WTC11 (cell line): ENCODE measurements around the gene ARHGAP28. TPM values are rescaled to one million over a fixed set of nuclear protein-coding genes. Genes with fewer than 3 reads are reported as not detected.
"Not testable (repeated sequence)": the region's sequence is repeated elsewhere in the genome, so short reads cannot be mapped to it uniquely, and the experiment has no call there.

Source experiments
- ATAC-seq: fragments of 200-7000 bp; cut with Tn5 transposase; 2 replicates; pipeline ENCODE4 v1.10.0; 2021; ENCODE audit warnings: mild to moderate bottlenecking, moderate library complexity
- CTCF ChIA-PET: fragments of 300-600 bp; sonication (Branson Sonifier 250); formaldehyde crosslinking; loops from one replicate; lab custom pipeline; 2021; ENCODE audit warnings: antibody characterized with exemption; lab: Charles Lee
- POLR2A ChIA-PET: fragments of 350-600 bp; sonication (Branson Sonifier 250); formaldehyde crosslinking; loops from one replicate; lab custom pipeline; 2021; ENCODE audit warnings: antibody characterized with exemption; lab: Charles Lee
- DNase-seq: peaks from one replicate; pipeline ENCODE4 v3.0.0; 2021; ENCODE audit warnings: low spot score
- H3K27ac Mint-ChIP-seq: 2 replicates; pipeline ENCODE4 v1.8.0; 2021; ENCODE audit warnings: mixed read lengths
- H3K27me3 Mint-ChIP-seq: 2 replicates; pipeline ENCODE4 v1.8.0; 2021; ENCODE audit warnings: low read depth, mild to moderate bottlenecking, moderate library complexity, mixed read lengths
- H3K36me3 Mint-ChIP-seq: 2 replicates; pipeline ENCODE4 v1.8.0; 2021; ENCODE audit warnings: mixed read lengths
- H3K4me1 Mint-ChIP-seq: 2 replicates; pipeline ENCODE4 v1.8.0; 2022; ENCODE audit warnings: mixed read lengths
- H3K4me3 Mint-ChIP-seq: 2 replicates; pipeline ENCODE4 v1.8.0; 2021; ENCODE audit warnings: mild to moderate bottlenecking, moderate library complexity, mixed read lengths
- H3K9me3 Mint-ChIP-seq: 2 replicates; pipeline ENCODE4 v1.8.0; 2021; ENCODE audit warnings: mixed read lengths
- ATF1 ChIP-seq: sonication (generic); formaldehyde crosslinking; IDR thresholded peaks from 2 replicates; pipeline ENCODE4 v1.8.1; 2023; ENCODE audit warnings: mild to moderate bottlenecking, moderate library complexity, missing genetic modification reagents
- ATF3 ChIP-seq: sonication (generic); formaldehyde crosslinking; conservative IDR thresholded peaks from 2 replicates; pipeline ENCODE4 v1.8.1; 2022; ENCODE audit warnings: mild to moderate bottlenecking, missing genetic modification reagents
- CREM ChIP-seq: sonication (generic); formaldehyde crosslinking; IDR thresholded peaks from 2 replicates; pipeline ENCODE4 v1.8.1; 2022; ENCODE audit warnings: mild to moderate bottlenecking, missing genetic modification reagents, moderate library complexity
- ELF4 ChIP-seq: sonication (generic); formaldehyde crosslinking; IDR thresholded peaks from 2 replicates; pipeline ENCODE4 v1.8.1; 2022; ENCODE audit warnings: low read depth, mild to moderate bottlenecking, moderate library complexity, missing genetic modification reagents
- ETV6 ChIP-seq: sonication (generic); formaldehyde crosslinking; IDR thresholded peaks from 2 replicates; pipeline ENCODE4 v1.8.1; 2022; ENCODE audit warnings: mild to moderate bottlenecking, missing genetic modification reagents
- GTF2I ChIP-seq: fragments of 250-450 bp; sonication (Bioruptor Pico); conservative IDR thresholded peaks from 2 replicates; pipeline ENCODE4 v1.4.0; 2021; ENCODE audit warnings: mild to moderate bottlenecking
- JUN ChIP-seq: sonication (generic); formaldehyde crosslinking; IDR thresholded peaks from 2 replicates; pipeline ENCODE4 v1.8.0; 2023; ENCODE audit warnings: mild to moderate bottlenecking, missing genetic modification reagents
- TCF7 ChIP-seq: sonication (generic); formaldehyde crosslinking; IDR thresholded peaks from 2 replicates; pipeline ENCODE4 v1.8.0; 2022; ENCODE audit warnings: mild to moderate bottlenecking, low read depth, missing genetic modification reagents, moderate library complexity
- TEAD4 ChIP-seq: sonication (generic); formaldehyde crosslinking; IDR thresholded peaks from 2 replicates; pipeline ENCODE4 v1.8.0; 2022; ENCODE audit warnings: mild to moderate bottlenecking, missing genetic modification reagents
- ZNF263 ChIP-seq: sonication (generic); formaldehyde crosslinking; IDR thresholded peaks from 2 replicates; pipeline ENCODE4 v1.8.1; 2022; ENCODE audit warnings: low read depth, mild to moderate bottlenecking, moderate library complexity, missing genetic modification reagents
- ZNF425 ChIP-seq: fragments of 250-450 bp; sonication (Bioruptor Pico); conservative IDR thresholded peaks from 2 replicates; pipeline ENCODE4 v1.9.0; 2021; ENCODE audit warnings: mild to moderate bottlenecking
- total RNA-seq: library from RNA; stranded (reverse); gene quantifications from 3 replicates; pipeline ENCODE4 v1.2.3, GENCODE V29; 2021
- TF ChIP-seq, protein P1 (sequence below): fragments of 250-450 bp; sonication (Bioruptor Pico); IDR thresholded peaks from 2 replicates; pipeline ENCODE4 v1.9.0; 2021; ENCODE audit warnings: mild to moderate bottlenecking
- TF ChIP-seq, protein P2 (sequence below): sonication (generic); formaldehyde crosslinking; IDR thresholded peaks from 2 replicates; pipeline ENCODE4 v1.8.1; 2022; ENCODE audit warnings: mild to moderate bottlenecking, missing genetic modification reagents, moderate library complexity, borderline replicate concordance
- TF ChIP-seq, protein P3 (sequence below): sonication (generic); formaldehyde crosslinking; IDR thresholded peaks from 2 replicates; pipeline ENCODE4 v1.8.1; 2023; ENCODE audit warnings: mild to moderate bottlenecking, missing genetic modification reagents, borderline replicate concordance
- TF ChIP-seq, protein P4 (sequence below): sonication (generic); formaldehyde crosslinking; IDR thresholded peaks from 2 replicates; pipeline ENCODE4 v1.8.1; 2023; ENCODE audit warnings: mild to moderate bottlenecking, missing genetic modification reagents
- TF ChIP-seq, protein P5 (sequence below): fragments of 200-600 bp; IDR thresholded peaks from 2 replicates; pipeline ENCODE4 v1.8.0; 2022; ENCODE audit warnings: antibody characterized with exemption

The ARHGAP28 gene
- total RNA-seq, 1 experiment from 2014 or later = 14.8 TPM

DNA sequence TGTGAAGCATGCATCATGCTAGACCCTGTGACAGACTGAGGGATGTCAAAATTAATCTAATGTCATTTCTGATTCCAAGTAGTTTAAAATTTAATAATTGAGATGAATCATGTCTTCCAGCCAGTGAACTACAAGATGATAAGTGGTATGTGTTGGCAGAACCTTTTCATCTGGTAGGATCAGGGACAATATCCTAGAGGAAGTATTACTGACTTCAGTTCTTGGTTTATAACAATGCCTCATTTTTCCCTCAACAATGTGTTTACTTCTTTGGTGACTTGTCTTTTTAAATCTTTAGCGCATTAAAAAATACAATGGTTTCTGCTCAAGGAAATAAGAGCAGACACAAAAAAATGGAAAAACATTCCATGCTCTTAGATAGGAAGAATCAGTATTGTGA is 69.4 kb downstream of the ARHGAP28 start (continued):
- TF ChIP-seq ATF3 (CRISPR knock-in tag) (no peak), ETV6 (CRISPR knock-in tag) (no peak), ZNF425 (CRISPR knock-in tag) (no peak)
- TF ChIP-seq, protein P1, sequence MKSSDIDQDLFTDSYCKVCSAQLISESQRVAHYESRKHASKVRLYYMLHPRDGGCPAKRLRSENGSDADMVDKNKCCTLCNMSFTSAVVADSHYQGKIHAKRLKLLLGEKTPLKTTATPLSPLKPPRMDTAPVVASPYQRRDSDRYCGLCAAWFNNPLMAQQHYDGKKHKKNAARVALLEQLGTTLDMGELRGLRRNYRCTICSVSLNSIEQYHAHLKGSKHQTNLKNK (CRISPR knock-in tag) = no peak

DNA sequence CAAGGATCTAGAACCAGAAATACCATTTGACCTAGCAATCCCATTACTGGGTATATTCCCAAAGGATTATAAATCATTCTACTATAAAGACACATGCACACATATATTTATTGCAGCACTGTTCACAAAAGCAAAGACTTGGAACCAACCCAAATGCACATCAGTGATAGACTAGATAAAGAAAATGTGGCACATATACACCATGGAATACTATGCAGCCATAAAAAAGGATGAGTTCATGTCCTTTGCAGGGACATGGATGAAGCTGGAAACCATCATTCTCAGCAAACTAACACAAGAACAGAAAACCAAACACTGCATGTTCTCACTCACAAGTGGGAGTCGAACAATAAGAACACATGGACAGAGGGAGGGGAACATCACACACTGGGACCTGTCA is 70.8 kb downstream of the ARHGAP28 start:
- Mint-ChIP-seq H3K9me3 (peaks cover 33% of the 10 kb centered on the region), H3K36me3 (peaks cover 16% of the 10 kb centered on the region)
- H3K4me3 Mint-ChIP-seq, POLR2A ChIA-PET, CTCF ChIA-PET, H3K27ac Mint-ChIP-seq, H3K4me1 Mint-ChIP-seq, DNase-seq, H3K27me3 Mint-ChIP-seq, ATAC-seq: not testable (repeated sequence)

GRCh38 chr18:6807515-6808257 is 78.2 kb downstream of the ARHGAP28 start:
- no peak overlapping the region for H3K4me3 Mint-ChIP-seq
- peaks cover 17% of the 10 kb centered on the region for H3K9me3 Mint-ChIP-seq
- H3K4me1 Mint-ChIP-seq = peaks cover 14% of the 10 kb centered on the region
- H3K27me3 Mint-ChIP-seq = no peaks in the 10 kb centered on the region
- CTCF ChIA-PET = interaction anchor here (0.9 kb wide), 1 partner anchor 264 kb away, joined by 3 read pairs; no protein-coding TSS in a partner anchor
- DNase-seq = no peak
- ATAC-seq = no peak
- POLR2A ChIA-PET = no interaction called here
- H3K27ac Mint-ChIP-seq = no peak overlapping the region
- peaks cover 11% of the 10 kb centered on the region for H3K36me3 Mint-ChIP-seq
- no peak for TF ChIP-seq TCF7 (CRISPR knock-in tag)
- TF ChIP-seq, protein P2, sequence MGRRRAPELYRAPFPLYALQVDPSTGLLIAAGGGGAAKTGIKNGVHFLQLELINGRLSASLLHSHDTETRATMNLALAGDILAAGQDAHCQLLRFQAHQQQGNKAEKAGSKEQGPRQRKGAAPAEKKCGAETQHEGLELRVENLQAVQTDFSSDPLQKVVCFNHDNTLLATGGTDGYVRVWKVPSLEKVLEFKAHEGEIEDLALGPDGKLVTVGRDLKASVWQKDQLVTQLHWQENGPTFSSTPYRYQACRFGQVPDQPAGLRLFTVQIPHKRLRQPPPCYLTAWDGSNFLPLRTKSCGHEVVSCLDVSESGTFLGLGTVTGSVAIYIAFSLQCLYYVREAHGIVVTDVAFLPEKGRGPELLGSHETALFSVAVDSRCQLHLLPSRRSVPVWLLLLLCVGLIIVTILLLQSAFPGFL (CRISPR knock-in tag) = no peak
- TF ChIP-seq, protein P3, sequence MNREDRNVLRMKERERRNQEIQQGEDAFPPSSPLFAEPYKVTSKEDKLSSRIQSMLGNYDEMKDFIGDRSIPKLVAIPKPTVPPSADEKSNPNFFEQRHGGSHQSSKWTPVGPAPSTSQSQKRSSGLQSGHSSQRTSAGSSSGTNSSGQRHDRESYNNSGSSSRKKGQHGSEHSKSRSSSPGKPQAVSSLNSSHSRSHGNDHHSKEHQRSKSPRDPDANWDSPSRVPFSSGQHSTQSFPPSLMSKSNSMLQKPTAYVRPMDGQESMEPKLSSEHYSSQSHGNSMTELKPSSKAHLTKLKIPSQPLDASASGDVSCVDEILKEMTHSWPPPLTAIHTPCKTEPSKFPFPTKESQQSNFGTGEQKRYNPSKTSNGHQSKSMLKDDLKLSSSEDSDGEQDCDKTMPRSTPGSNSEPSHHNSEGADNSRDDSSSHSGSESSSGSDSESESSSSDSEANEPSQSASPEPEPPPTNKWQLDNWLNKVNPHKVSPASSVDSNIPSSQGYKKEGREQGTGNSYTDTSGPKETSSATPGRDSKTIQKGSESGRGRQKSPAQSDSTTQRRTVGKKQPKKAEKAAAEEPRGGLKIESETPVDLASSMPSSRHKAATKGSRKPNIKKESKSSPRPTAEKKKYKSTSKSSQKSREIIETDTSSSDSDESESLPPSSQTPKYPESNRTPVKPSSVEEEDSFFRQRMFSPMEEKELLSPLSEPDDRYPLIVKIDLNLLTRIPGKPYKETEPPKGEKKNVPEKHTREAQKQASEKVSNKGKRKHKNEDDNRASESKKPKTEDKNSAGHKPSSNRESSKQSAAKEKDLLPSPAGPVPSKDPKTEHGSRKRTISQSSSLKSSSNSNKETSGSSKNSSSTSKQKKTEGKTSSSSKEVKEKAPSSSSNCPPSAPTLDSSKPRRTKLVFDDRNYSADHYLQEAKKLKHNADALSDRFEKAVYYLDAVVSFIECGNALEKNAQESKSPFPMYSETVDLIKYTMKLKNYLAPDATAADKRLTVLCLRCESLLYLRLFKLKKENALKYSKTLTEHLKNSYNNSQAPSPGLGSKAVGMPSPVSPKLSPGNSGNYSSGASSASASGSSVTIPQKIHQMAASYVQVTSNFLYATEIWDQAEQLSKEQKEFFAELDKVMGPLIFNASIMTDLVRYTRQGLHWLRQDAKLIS (CRISPR knock-in tag) = no peak
- TF ChIP-seq, protein P4, sequence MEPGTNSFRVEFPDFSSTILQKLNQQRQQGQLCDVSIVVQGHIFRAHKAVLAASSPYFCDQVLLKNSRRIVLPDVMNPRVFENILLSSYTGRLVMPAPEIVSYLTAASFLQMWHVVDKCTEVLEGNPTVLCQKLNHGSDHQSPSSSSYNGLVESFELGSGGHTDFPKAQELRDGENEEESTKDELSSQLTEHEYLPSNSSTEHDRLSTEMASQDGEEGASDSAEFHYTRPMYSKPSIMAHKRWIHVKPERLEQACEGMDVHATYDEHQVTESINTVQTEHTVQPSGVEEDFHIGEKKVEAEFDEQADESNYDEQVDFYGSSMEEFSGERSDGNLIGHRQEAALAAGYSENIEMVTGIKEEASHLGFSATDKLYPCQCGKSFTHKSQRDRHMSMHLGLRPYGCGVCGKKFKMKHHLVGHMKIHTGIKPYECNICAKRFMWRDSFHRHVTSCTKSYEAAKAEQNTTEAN (CRISPR knock-in tag) = no peak
- no peak for TF ChIP-seq GTF2I
- no peak for TF ChIP-seq TEAD4 (CRISPR knock-in tag)
- no peak for TF ChIP-seq ELF4 (CRISPR knock-in tag)
- TF ChIP-seq CREM (CRISPR knock-in tag) = no peak
- TF ChIP-seq ATF1 (CRISPR knock-in tag) = no peak
- TF ChIP-seq, protein P5, sequence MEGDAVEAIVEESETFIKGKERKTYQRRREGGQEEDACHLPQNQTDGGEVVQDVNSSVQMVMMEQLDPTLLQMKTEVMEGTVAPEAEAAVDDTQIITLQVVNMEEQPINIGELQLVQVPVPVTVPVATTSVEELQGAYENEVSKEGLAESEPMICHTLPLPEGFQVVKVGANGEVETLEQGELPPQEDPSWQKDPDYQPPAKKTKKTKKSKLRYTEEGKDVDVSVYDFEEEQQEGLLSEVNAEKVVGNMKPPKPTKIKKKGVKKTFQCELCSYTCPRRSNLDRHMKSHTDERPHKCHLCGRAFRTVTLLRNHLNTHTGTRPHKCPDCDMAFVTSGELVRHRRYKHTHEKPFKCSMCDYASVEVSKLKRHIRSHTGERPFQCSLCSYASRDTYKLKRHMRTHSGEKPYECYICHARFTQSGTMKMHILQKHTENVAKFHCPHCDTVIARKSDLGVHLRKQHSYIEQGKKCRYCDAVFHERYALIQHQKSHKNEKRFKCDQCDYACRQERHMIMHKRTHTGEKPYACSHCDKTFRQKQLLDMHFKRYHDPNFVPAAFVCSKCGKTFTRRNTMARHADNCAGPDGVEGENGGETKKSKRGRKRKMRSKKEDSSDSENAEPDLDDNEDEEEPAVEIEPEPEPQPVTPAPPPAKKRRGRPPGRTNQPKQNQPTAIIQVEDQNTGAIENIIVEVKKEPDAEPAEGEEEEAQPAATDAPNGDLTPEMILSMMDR = no peak
- TF ChIP-seq JUN (CRISPR knock-in tag) = no peak
- TF ChIP-seq ZNF263 (CRISPR knock-in tag) = no peak
